Measurements from ENCODE around the gene SCGB3A2.

SCGB3A2 gene

GRCh38 chr5:147878066-147878759 lies at the start of gene SCGB3A2:
Gene SCGB3A2, plus strand, starts transcription at chr5:147878711. Its CDS starts 93 bp downstream, at chr5:147878804.
- DNase-seq, result no peak

GRCh38 chr5:147830035-147830434 lies 48.5 kb upstream of the SCGB3A2 start:
- no peak for DNase-seq

GRCh38 chr5:147831465-147831864 lies 47.0 kb upstream of the SCGB3A2 start, which contains the start of gene SPINK1:
Gene SPINK1, minus strand, starts transcription at chr5:147831671. Its CDS starts 94 bp downstream, at chr5:147831577.
- no peak for DNase-seq

- no peak for DNase-seq
These were observed 46.0 kb upstream of the SCGB3A2 start for GRCh38 chr5:147832541-147832940.

GRCh38 chr5:147835386-147835798 lies 43.1 kb upstream of the SCGB3A2 start:
- DNase-seq, result no peak

GRCh38 chr5:147836439-147836838 lies 42.1 kb upstream of the SCGB3A2 start:
- no peak for DNase-seq

- DNase-seq, result no peak
These were observed 35.6 kb upstream of the SCGB3A2 start for GRCh38 chr5:147842869-147843268.

- DNase-seq, result no peak
These were observed 33.7 kb upstream of the SCGB3A2 start for GRCh38 chr5:147844846-147845245.

GRCh38 chr5:147845618-147846017 lies 32.9 kb upstream of the SCGB3A2 start:
- DNase-seq, result no peak

- no peak for DNase-seq
These were observed 29.3 kb upstream of the SCGB3A2 start for GRCh38 chr5:147849226-147849625.

GRCh38 chr5:147851578-147851977 lies 26.9 kb upstream of the SCGB3A2 start:
- DNase-seq, result no peak

- no peak for DNase-seq
These were observed 26.1 kb upstream of the SCGB3A2 start for GRCh38 chr5:147852365-147852764.

GRCh38 chr5:147853372-147853987 lies 25.0 kb upstream of the SCGB3A2 start:
- DNase-seq, result no peak

GRCh38 chr5:147854331-147854730 lies 24.2 kb upstream of the SCGB3A2 start:
- no peak for DNase-seq

- DNase-seq, result no peak
These were observed 23.4 kb upstream of the SCGB3A2 start for GRCh38 chr5:147854894-147855773.

GRCh38 chr5:147855774-147856069 lies 22.8 kb upstream of the SCGB3A2 start:
- no peak for DNase-seq

GRCh38 chr5:147856801-147857200 lies 21.7 kb upstream of the SCGB3A2 start:
- DNase-seq, result no peak

GRCh38 chr5:147857302-147858129 lies 21.0 kb upstream of the SCGB3A2 start:
- DNase-seq, result peak; percentile 68

- no peak for DNase-seq
These were observed 19.9 kb upstream of the SCGB3A2 start for GRCh38 chr5:147858565-147858964.

GRCh38 chr5:147859962-147860640 lies 18.4 kb upstream of the SCGB3A2 start:
- DNase-seq, result no peak

- DNase-seq, result no peak
These were observed 17.9 kb upstream of the SCGB3A2 start for GRCh38 chr5:147860641-147861025.

- DNase-seq, result no peak
These were observed 14.9 kb upstream of the SCGB3A2 start for GRCh38 chr5:147863454-147864158.
